Vagina (tissue), 2 donors: Measurements from ENCODE around the gene ERC2.

Source experiments
- CTCF ChIP-seq, 3 experiments: fragments of 450-650 bp in 2 of 3; fragments of 200-600 bp in 1 of 3; sonication (generic) in 1 of 3; IDR thresholded peaks; one replicate each; pipeline ENCODE4 v1.5.1; 2017 to 2019; ENCODE audit warnings: antibody characterized with exemption in 3 of 3, mild to moderate bottlenecking in 2 of 3, moderate library complexity in 2 of 3
- POLR2A ChIP-seq, 2 donors: fragments of 450-650 bp; IDR thresholded peaks; one replicate each; pipeline ENCODE4 v1.6.1; 2017; ENCODE audit warnings: antibody characterized with exemption in 2 of 2, mild to moderate bottlenecking in 2 of 2, moderate library complexity in 2 of 2

GRCh38 chr3:55718521-55718921 is 749.7 kb downstream of the ERC2 start:
- TF ChIP-seq CTCF (IDR thresholded peaks at IDR 0.05) (no peak), POLR2A (IDR thresholded peaks at IDR 0.05) (no peak)
